ENCODE results near the gene ZNF627.
A peak's percentile ranks its signal among the peaks of the same experiment; 100 is the strongest.

The ZNF627 gene

DNA sequence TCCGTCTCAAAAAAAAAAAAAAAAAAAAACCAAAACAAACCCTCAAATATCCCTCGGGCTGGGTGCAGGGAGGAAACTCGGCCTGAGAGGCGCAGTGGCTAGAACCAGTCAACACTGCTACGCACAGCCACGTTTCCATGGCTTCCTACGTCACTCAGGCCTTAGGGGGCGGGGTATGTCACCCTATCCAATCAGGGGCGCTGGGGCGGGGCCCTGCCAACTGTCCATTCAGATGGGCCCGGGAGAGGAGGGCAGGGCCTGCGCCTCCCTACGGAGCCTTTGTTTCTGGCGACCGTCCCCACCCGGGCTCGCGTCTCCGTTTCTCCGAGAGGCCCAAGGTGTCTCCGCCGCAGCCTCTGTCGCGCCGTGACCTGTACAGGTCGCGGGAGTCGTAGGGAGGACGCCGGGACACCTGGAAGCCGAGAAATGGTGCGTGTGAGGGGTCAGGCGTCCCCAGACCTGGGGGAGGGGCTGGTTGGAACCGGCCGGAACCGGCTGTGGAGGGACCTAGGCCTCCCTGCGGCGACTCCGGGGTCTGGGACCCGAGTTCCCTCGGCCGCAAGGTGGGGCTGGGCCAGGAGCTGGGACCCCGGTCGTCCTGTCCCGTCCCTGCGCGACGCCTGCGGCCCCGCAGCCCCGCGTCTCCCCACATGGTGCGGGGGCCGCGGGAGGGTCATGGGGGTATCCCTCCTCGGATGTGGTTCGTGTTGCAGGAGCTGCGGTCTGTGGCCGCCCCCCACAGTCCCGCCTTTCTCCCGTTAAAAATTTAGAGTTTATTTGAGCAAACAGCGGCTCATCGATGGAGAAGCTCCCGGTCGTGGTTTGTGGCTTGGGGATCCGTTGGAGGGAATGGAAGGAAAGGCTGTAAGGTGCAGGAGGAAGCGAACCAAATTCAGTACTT is at the start of gene ZNF627:
ZNF627 (plus strand) TSS at position 282 of the 901 bp plus-strand sequence; CDS start at position 427, 145 bp downstream.
- CTCF ChIA-PET, result interaction anchor here (0.7 to 2.0 kb wide), 3 partner anchors 14 to 101 kb away, joined by 3 to 5 read pairs (median 4); no protein-coding TSS in a partner anchor
- POLR2A ChIA-PET, result interaction anchor here (0.5 to 0.7 kb wide), 2 partner anchors 19 to 1187 kb away, joined by 3 read pairs; no protein-coding TSS in a partner anchor
- peak; percentile 84 for DNase-seq (ENCODE audit: low read depth, low spot score)
- peak within 1 kb of the TSS; percentile 94 for H3K4me3 ChIP-seq (ENCODE audit: low read depth, low read length)
- TF ChIP-seq, protein P1, sequence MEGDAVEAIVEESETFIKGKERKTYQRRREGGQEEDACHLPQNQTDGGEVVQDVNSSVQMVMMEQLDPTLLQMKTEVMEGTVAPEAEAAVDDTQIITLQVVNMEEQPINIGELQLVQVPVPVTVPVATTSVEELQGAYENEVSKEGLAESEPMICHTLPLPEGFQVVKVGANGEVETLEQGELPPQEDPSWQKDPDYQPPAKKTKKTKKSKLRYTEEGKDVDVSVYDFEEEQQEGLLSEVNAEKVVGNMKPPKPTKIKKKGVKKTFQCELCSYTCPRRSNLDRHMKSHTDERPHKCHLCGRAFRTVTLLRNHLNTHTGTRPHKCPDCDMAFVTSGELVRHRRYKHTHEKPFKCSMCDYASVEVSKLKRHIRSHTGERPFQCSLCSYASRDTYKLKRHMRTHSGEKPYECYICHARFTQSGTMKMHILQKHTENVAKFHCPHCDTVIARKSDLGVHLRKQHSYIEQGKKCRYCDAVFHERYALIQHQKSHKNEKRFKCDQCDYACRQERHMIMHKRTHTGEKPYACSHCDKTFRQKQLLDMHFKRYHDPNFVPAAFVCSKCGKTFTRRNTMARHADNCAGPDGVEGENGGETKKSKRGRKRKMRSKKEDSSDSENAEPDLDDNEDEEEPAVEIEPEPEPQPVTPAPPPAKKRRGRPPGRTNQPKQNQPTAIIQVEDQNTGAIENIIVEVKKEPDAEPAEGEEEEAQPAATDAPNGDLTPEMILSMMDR (IDR thresholded peaks at IDR 0.05; ENCODE audit: insufficient read depth, low read length, missing control alignments), result peak; percentile 15

DNA sequence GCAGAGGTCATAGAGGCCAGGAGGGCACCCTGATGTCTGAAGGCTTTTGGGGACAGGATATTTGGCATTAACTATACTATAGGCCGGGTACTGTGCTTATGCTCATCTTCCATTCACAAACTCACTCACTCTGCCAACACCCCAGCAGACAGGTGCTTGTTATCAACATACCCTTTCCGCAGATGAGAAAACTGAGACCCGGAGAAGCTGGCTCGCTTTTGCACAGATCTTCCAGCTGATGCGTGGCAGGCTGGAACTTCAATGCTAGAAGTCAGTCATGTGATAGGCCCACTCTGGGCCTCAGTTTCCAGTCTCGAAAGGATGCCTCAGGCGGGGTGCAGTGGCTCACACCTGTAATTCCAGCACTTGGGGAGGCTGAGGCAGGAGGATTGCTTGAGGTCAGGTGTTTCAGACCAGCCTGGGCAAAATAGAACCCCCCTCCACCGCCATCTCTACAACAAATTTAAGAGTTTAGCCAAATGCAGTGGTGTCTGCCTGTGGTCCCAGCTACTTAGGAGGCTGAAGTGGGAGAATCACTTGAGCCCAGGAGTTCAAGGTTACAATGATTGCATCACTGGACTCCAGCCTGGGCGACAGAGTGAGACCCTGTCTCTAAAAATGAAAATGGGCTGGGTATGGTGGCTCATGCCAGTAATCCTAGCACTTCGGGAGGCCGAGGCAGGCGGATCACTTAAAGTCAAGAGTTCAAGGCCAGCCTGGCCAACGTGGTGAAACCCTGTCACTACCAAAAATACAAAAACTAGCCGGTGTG is 49.2 kb upstream of the ZNF627 start:
- DNase-seq (ENCODE audit: low read depth, low spot score), result no peak
- TF ChIP-seq, protein P1 (IDR thresholded peaks at IDR 0.05; ENCODE audit: insufficient read depth, low read length, missing control alignments), result no peak
- ChIA-PET CTCF (interaction anchor here (1.1 to 4.3 kb wide), 4 partner anchors 9 to 66 kb away, joined by 3 to 31 read pairs (median 6); partner anchors contain the start of genes CNN1 and ELOF1), POLR2A (no interaction called here)
- H3K4me3 ChIP-seq (ENCODE audit: low read depth, low read length), result no peak overlapping the region

- CTCF ChIA-PET, result interaction anchor here (0.7 kb wide), 1 partner anchor 11 kb away, joined by 3 read pairs; no protein-coding TSS in a partner anchor
- DNase-seq (ENCODE audit: low read depth, low spot score), result no peak
- TF ChIP-seq, protein P1 (IDR thresholded peaks at IDR 0.05; ENCODE audit: insufficient read depth, low read length, missing control alignments), result no peak
- POLR2A ChIA-PET, result no interaction called here
- H3K4me3 ChIP-seq (ENCODE audit: low read depth, low read length), result no peak overlapping the region
These were observed 47.8 kb upstream of the ZNF627 start for GRCh38 chr19:11549386-11549953.

GRCh38 chr19:11550265-11550664 is 47.0 kb upstream of the ZNF627 start:
- TF ChIP-seq, protein P1 (IDR thresholded peaks at IDR 0.05; ENCODE audit: insufficient read depth, low read length, missing control alignments), result no peak
- CTCF ChIA-PET, result no interaction called here
- no peak for DNase-seq (ENCODE audit: low read depth, low spot score)
- POLR2A ChIA-PET, result no interaction called here
- no peak overlapping the region for H3K4me3 ChIP-seq (ENCODE audit: low read depth, low read length)

DNA sequence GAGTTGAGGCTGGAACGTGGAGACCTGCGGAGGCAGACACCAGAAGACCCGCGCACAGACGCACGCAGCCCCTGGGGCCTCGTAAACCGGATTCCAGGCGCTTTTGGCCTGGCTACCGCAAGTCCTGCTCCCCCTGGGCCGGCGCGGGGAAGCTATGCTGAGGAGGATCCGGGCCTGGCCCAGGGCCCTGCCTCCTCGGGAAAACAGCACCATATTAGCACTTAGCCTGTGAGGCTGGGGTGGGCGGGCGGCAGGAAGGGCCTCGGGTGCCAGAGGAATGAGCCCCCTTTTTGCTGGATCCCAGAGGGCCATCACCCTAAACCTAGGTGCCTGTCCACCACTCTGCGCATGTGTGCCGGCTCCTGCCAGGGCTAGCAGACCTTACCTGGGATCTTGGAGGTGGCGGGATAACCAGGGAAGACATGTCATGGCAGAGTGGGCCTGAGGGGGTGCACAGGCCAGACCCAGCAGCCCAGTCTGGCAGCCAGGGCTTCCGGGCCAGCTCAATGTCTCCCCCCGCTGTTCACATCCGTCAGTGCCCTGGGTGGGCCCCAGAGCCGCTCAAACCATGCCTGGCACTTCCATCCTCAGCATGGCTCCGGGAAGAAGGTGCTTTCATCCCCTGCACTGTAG is 45.6 kb upstream of the ZNF627 start:
- TF ChIP-seq, protein P1 (IDR thresholded peaks at IDR 0.05; ENCODE audit: insufficient read depth, low read length, missing control alignments), result peak; percentile 68
- CTCF ChIA-PET, result interaction anchor here (0.6 to 2.3 kb wide), 5 partner anchors 10 to 258 kb away, joined by 3 to 13 read pairs (median 7); partner anchors contain the start of gene CNN1
- POLR2A ChIA-PET, result interaction anchor here (1.2 kb wide), 1 partner anchor 10 kb away, joined by 5 read pairs; no protein-coding TSS in a partner anchor
- no peak for DNase-seq (ENCODE audit: low read depth, low spot score)
- no peak overlapping the region for H3K4me3 ChIP-seq (ENCODE audit: low read depth, low read length)

All from AG04449 (cell line).